ENCODE measurements around the gene ABLIM3.

- no peak for TF ChIP-seq CTCF (IDR thresholded peaks at IDR 0.05)
- no peak for TF ChIP-seq TCF7L2 (IDR thresholded peaks at IDR 0.05; ENCODE audit: low read depth, low read length)
- TF ChIP-seq, protein P1, sequence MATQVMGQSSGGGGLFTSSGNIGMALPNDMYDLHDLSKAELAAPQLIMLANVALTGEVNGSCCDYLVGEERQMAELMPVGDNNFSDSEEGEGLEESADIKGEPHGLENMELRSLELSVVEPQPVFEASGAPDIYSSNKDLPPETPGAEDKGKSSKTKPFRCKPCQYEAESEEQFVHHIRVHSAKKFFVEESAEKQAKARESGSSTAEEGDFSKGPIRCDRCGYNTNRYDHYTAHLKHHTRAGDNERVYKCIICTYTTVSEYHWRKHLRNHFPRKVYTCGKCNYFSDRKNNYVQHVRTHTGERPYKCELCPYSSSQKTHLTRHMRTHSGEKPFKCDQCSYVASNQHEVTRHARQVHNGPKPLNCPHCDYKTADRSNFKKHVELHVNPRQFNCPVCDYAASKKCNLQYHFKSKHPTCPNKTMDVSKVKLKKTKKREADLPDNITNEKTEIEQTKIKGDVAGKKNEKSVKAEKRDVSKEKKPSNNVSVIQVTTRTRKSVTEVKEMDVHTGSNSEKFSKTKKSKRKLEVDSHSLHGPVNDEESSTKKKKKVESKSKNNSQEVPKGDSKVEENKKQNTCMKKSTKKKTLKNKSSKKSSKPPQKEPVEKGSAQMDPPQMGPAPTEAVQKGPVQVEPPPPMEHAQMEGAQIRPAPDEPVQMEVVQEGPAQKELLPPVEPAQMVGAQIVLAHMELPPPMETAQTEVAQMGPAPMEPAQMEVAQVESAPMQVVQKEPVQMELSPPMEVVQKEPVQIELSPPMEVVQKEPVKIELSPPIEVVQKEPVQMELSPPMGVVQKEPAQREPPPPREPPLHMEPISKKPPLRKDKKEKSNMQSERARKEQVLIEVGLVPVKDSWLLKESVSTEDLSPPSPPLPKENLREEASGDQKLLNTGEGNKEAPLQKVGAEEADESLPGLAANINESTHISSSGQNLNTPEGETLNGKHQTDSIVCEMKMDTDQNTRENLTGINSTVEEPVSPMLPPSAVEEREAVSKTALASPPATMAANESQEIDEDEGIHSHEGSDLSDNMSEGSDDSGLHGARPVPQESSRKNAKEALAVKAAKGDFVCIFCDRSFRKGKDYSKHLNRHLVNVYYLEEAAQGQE (IDR thresholded peaks at IDR 0.05; ENCODE audit: insufficient read depth in 1 of 2, low read depth in 2 of 2, low read length in 1 of 2), result no peak
- TF ChIP-seq POLR2AphosphoS5 (IDR thresholded peaks at IDR 0.05; ENCODE audit: low read depth, low read length), result no peak
- no peak for TF ChIP-seq SIN3A (IDR thresholded peaks at IDR 0.05; ENCODE audit: borderline replicate concordance, insufficient read depth, low read depth, low read length)
Measured at GRCh38 chr5:149161026-149161687, 19.9 kb downstream of the ABLIM3 start.

All from Panc1 (cell line).